ENCODE results near the gene PPP1R13L. TPM values are rescaled to one million over a fixed set of nuclear protein-coding genes. Genes with fewer than 3 reads are reported as not detected.

The PPP1R13L gene
- total and polyA plus RNA-seq, 2 of the 8 experiments (the other 6 are each of a cell fraction or from before 2014, with no cell fraction given), result 9.1 to 15.3 TPM

DNA sequence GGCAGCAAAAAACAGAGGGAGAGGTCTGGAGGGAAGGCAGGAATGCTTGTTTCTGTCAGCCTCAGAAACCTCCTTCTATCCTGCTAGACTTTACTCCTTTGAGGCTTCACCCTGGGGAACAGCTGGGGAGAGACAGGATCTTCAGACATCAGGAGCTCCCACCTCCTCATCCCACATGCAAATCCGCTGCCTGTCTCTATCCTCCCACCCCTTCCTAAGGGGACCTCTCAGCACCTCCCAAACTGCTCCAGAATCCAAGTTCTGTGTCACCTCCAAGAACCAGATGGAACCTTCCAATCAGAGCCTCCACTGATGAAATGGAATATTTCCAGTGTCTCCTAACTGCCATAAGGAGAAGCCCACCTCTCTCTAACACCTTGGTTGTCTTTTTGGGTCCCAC is 24.8 kb downstream of the PPP1R13L start:
- Histone ChIP-seq H4K20me1 (replicated peaks in 1 of 2; ENCODE audit: control insufficient read depth in 1 of 2, insufficient read depth in 2 of 2, low read length in 2 of 2) (peaks cover 0 to 3% of the 10 kb centered on the region in 2 experiments), H3K9ac (replicated peaks in 1 of 4; ENCODE audit: extremely low read depth in 1 of 4, low read depth in 3 of 4, low read length in 3 of 4) (no peak overlapping the region), H3K27me3 (replicated peaks in 1 of 4; ENCODE audit: control insufficient read depth in 3 of 4, extremely low read depth in 1 of 4, insufficient read depth in 3 of 4, low read length in 3 of 4) (peaks cover 0 to 4% (median 4%) of the 10 kb centered on the region in 4 experiments; a peak in 6 of 7 replicates), H3K14ac (ENCODE audit: insufficient read length) (no peak overlapping the region), H3K4me3 (ENCODE audit: extremely low read depth in 1 of 4, insufficient read depth in 2 of 4, low read depth in 3 of 4, low read length in 4 of 4) (no peak overlapping the region), H2AK5ac (ENCODE audit: low read depth, low read length) (no peak overlapping the region), H4K5ac (ENCODE audit: insufficient read length, low read depth, low read length) (no peak overlapping the region), H2BK5ac (ENCODE audit: low read depth, low read length) (no peak overlapping the region), H2BK120ac (replicated peaks; ENCODE audit: low read depth, low read length) (no peak overlapping the region), H4K8ac (ENCODE audit: extremely low read depth, insufficient read depth, low read length) (no peak overlapping the region), H3K23ac (ENCODE audit: insufficient read length) (no peak overlapping the region), H3K79me2 (ENCODE audit: control insufficient read depth in 1 of 2, insufficient read depth in 2 of 2, low read length in 2 of 2) (no peaks in the 10 kb centered on the region), H3K27ac (ENCODE audit: low read depth, low read length) (no peak overlapping the region), H3K9me3 (ENCODE audit: insufficient read depth in 2 of 2, low read depth in 1 of 2, low read length in 1 of 2) (no peaks in the 10 kb centered on the region), H2BK20ac (ENCODE audit: low read length) (0 out of 2 replicates have a peak overlapping the region, but pooled peaks have one; percentile 61), H3K56ac (replicated peaks; ENCODE audit: insufficient read length, low read depth, low read length) (no peak overlapping the region), H3K4me1 (replicated peaks in 1 of 4; ENCODE audit: control insufficient read depth in 3 of 4, insufficient read depth in 4 of 4, low read length in 3 of 4) (peaks cover 0 to 3% (median 0%) of the 10 kb centered on the region in 4 experiments; a peak in 1 of 7 replicates), H3K4ac (replicated peaks; ENCODE audit: insufficient read length, low read depth, low read length) (no peak overlapping the region), H4K91ac (replicated peaks; ENCODE audit: insufficient read length, low read length) (no peak overlapping the region), H2BK15ac (ENCODE audit: low read length) (no peak overlapping the region), H2AFZ (ENCODE audit: low read length) (no peak overlapping the region), H2BK12ac (ENCODE audit: low read depth, low read length) (no peak overlapping the region), H3K4me2 (ENCODE audit: insufficient read depth in 1 of 2, low read depth in 2 of 2, low read length in 2 of 2) (no peak overlapping the region), H3K18ac (ENCODE audit: extremely low read depth, low read length) (no peak overlapping the region), H3K79me1 (ENCODE audit: low read depth, low read length) (no peaks in the 10 kb centered on the region), H3K36me3 (ENCODE audit: control insufficient read depth in 2 of 4, insufficient read depth in 4 of 4, low read length in 3 of 4) (no peaks in the 10 kb centered on the region), H3K23me2 (ENCODE audit: low read depth, low read length) (no peaks in the 10 kb centered on the region)
- 71% methylated on average over 1 of the region's 1 CpG; no CpG with 5 or more reads in 1 of the 2 experiments for WGBS, 2 experiments (ENCODE audit: extremely low coverage in 1 of 2, insufficient coverage in 1 of 2, insufficient read length in 1 of 2, insufficient replicate concordance in 2 of 2, low coverage in 1 of 2, low lambda C conversion rate in 2 of 2, missing lambda C conversion rate in 1 of 2)
- ChIA-PET CTCF (ENCODE audit: partially characterized antibody) (interaction anchor here (5.4 kb wide), 1 partner anchor 15 kb away, joined by 32 read pairs; no protein-coding TSS in a partner anchor), POLR2A (ENCODE audit: partially characterized antibody) (interaction anchor here (1.4 kb wide), 1 partner anchor 9 kb away, joined by 3 read pairs; no protein-coding TSS in a partner anchor)
- TF ChIP-seq EGR1 (IDR thresholded peaks at IDR 0.05; ENCODE audit: borderline replicate concordance, low read depth, low read length) (no peak), KDM1A (IDR thresholded peaks at IDR 0.05; ENCODE audit: borderline replicate concordance, low read length) (no peak), ASH2L (IDR thresholded peaks at IDR 0.05; ENCODE audit: low read length) (no peak), EP300 (IDR thresholded peaks at IDR 0.05; ENCODE audit: borderline replicate concordance in 1 of 2, low read depth in 2 of 2, low read length in 2 of 2) (no peak), CBX8 (IDR thresholded peaks at IDR 0.05; ENCODE audit: borderline replicate concordance, low read depth, low read length) (no peak)
- TF ChIP-seq, protein P1, sequence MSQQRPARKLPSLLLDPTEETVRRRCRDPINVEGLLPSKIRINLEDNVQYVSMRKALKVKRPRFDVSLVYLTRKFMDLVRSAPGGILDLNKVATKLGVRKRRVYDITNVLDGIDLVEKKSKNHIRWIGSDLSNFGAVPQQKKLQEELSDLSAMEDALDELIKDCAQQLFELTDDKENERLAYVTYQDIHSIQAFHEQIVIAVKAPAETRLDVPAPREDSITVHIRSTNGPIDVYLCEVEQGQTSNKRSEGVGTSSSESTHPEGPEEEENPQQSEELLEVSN (IDR thresholded peaks at IDR 0.05), result no peak
- FAIRE-seq (no peak), DNase-seq (ENCODE audit: low read depth in 1 of 2, low spot score in 2 of 2) (no peak)
